NCI-H82 treated with DMSO at 0.1 percent for 48 hours (cell line): Measurements from ENCODE around the gene NRAP.

Experiments used
- DNase-seq: peaks from one replicate; lab custom pipeline; 2025; ENCODE audit not compliant: unreplicated experiment; lab: John Stamatoyannopoulos, UW

NRAP gene

DNA sequence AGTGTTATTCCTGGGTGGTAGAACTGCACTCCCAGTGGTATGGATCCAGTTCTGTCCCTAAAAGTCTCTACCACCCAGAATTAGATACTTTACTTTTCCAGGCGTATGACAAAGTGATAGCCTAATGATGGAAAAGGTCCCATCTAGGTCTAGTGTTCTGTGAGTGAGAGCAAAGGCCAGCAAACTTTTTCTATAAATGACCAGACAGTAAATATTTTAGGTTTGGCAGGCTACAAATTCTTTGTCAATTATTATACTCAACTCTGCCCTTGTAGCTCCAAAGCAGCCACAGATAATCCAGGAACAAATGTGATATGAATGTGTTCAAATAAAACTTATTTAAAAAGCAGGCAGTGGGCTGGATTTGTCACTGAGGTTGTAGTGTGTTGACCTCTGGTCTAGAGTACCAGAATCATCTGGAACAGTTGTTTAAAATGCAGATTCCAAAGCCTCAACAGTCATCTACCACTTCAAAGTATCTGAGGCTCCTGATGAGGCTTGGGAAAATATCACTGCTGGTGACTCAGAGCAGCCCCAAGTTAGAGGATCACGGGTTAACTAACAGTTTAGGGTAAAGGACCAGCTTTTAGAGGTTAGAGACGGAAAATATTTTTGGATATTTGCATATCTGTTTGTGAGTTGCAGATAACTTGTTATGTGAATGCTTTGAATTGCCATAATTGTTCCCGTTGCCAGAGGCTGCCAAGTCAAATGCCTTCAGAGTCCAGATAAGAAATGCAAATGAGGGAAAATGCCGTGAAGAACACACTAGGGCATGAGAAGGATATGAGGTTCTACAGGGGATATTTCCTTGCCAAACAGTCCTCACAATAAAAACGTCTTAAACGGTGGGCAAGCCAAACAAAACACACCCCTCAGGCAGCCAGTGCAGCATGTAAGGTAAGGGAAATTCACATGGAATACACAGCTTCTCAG lies 19.4 kb downstream of the NRAP start:
- DNase-seq = no peak

DNA sequence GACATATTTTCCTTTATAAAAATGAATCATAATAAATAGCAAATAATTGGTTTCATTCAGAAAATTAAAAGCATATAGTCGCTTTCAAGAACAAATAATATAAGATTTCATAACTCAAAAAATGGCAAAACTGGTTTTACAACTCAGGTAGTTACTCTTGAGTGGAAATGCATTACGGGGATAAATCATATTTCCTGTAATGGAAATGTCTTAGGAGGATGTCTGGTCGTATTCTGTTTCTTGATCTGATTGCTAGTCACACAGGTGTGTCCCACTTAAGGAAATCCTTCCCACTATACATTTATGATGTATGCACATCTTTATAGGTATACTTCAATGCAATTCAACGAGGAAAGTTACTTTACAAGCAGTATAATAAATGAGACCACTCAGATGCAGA lies 20.7 kb downstream of the NRAP start:
- no peak for DNase-seq

DNA sequence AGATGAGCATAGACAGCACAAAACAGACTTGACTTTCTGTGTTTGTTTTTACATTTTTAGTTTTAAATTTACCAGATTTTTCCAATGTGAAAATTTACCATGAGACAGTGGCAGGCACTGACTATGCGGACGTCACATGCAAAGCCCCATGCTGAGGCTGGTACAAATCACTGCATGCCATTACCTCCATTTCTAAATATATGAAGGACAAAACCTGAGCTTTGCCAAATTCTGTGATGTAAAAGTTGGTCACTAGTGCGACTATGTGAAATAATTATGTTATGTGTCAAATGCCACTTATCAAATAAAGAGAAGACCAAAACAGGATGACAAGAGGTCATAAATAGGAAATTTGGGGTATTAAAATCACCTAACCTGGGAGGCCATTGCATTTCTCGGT lies 22.1 kb downstream of the NRAP start:
- DNase-seq = no peak

DNA sequence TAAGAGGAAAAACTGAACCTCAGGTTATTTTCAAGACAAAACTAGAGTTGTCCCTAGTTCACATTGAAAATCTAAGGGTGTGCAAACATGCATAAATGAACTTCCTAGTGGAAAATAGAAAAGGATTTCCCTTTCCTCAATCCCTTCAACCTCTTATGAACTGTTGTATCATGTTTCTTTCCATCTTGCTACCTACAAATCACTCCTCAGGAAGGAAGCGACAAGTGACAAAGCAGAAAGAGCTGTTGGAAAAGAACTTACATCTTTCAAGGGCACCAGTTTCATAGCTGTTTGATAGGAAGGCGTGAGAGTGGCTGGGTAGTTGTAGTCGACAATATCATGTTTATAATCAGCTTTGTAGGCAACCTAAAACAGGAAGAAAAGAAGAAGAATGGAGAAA lies 23.9 kb downstream of the NRAP start:
- no peak for DNase-seq

DNA sequence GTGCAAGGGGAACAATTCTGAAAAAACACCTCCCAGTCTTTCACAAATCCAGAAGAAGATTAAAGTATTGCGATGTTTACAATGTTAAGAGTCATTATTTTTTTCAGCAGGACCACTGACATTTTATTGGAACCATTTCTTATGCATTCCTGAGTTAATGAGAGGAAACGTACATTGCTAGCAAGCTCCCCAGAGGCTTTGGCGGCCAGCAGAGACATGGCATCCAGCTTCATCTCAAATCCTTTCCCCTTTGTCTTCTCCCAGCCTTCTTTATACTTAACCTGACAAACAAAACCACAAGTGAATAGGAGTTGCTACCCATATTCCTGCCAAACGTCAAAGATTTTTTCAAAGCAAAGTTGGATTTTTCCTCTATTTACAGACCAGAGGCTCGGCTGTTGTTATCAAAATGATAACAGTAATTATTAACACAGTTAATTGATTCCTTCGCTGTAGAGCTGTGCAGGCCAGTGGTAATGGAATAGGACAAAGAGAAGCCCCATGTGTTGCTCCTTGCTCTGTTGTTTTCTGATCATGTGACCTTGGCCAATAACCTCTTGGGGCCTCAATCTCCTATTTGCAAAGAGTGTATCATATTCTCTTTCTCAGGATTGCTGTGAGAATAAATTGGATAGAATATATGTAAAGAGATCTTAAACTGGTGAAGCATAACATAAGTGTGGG lies 32.0 kb downstream of the NRAP start:
- DNase-seq = no peak

DNA sequence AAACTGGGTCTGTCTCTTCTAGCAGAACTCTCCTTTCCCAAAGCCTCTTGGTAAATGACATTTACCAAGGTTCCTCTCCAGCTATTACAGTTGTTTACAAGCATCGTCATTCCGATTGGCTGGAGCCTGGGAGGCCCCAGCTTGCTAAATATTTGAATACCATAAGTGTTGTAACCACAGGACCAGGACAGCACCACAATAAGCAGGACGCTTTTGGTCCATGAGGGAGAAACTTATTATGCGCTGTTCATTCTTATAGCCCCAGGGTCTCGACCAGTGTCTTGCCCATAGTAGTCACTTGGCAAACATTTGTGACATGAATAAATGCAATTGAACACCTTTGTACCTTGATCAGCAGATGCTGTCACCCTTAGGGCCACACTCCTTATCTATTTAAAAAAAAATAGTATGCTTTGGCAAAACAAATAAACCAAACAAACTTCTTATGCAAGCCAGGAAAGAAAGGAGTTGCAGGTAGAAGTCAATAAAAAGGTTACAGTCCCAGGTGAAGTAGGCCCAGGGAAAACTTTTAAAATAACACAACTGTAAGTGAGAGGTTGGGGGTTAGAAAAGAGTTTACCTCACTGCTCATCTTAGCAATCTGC lies 32.8 kb downstream of the NRAP start:
- DNase-seq = no peak

DNA sequence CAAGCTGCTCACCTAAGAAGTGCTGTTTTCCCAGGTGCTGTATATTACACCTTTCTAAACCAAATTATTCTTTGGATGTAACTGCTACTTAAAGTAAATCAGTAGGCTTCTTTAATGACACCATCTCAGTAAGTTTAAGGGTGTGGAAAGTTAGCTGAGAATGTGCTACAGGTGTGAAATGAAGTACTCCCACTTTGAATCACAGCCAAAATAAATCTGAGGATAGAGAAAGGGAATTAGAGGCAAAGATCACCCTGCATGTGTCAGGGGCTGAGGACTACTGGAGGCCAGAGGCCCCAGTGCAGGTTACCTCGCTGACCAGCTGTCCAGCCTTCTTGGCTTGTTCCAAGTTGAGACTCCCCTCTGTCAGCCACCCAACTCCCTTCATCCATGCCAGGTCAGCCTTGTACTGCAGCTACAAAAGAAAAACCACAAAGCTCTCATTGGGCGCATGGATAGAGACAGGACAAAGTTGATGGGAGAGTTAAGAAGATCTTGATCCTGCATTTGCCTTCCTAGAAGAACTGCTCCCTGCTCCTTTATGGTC lies 35.2 kb downstream of the NRAP start:
- no peak for DNase-seq

DNA sequence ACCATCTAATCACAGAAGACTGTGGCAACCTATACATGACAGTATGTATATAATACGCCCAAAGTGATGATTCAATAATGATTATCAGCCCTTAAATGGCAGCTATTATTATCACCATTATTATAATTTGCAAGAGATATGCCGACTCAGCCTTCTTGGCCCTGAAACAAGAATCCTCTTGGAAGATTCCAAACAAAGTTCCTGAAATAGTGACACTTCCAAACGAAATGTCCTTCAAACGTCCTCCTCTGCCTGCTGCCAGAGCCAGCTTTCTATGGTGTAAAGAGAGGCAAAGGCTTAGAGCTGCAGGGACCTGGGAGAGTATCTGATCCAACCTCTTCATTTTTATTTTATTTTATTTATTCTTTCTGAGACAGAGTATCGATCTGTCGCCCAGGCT lies 36.0 kb downstream of the NRAP start:
- DNase-seq = no peak

DNA sequence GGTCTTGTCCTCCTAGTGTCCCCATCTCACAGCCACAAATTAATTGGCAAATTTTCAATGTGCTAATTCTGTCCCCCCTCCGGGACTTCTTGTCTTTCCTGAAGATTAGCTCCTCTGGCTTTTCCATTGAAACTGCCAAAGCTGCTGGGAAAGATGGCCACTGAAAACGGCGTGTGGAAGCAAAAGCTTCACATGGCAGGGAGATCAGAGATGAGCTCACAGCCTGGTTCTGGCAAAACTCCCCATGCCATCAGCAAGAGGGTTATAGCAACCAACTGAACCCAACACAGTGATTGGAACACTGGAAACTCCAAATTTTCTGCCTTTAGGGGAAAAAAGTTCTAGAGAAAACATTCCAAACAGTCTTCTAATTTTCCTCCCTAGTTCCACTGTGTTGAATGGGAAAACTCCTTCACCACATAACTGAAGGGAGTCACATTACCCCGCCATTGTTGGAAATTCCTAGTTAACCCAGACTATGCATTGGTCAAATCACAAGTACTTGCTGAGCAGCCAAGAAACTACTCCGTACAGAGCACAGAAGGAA lies 37.0 kb downstream of the NRAP start:
- no peak for DNase-seq

DNA sequence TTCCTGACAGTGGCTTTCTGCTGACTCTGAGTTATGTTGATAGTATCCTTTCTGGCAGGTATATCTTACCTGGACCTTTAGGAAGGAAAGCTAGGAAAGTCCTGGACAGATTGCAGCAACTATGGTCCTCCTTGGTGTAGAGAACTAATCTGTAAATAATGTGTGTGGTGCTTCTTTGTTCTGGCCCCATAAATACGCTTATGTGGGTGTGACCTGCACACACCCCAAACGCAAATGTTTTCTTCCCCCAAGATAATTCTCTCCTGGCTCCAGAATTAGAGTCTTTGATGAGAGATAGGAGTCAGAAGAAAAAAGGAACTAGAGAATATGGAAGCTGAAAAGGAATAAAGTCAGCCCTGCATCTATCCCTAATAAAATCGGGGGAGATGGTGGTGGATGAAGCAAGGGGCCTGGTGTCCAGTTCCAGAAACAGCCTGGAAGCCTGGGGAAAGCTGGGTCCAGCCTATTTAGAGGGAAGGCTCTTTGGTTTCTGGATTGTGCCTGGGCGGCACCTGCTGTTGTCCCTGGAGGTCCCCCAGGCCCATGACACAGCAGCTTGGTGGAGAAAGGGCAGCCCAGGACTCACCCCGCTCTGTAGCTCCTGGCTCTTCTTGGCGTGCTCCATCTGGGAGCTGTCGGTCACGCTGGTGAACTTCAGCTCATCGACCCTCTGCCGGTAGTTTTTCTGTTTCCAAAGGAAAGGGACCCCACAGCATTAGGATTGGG lies 38.2 kb downstream of the NRAP start:
- DNase-seq = no peak

DNA sequence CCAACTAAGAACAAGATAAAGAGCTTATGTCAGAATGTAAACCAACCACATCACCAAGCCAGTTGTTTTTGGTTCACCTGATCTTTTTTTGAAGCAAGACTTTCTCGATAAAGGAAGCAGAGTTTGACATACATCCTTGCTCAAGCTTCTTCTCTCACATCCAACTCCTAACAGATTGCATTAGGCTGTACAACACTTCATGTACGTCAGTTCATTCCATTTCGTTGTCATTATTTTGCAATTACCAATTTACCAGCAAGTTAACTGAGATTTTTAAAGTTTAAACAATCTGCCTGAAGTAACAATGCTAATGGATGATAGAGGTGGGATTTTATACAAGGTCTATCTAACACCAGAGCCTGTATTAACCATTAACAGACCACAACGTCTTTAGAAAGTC lies 41.0 kb downstream of the NRAP start:
- no peak for DNase-seq

DNA sequence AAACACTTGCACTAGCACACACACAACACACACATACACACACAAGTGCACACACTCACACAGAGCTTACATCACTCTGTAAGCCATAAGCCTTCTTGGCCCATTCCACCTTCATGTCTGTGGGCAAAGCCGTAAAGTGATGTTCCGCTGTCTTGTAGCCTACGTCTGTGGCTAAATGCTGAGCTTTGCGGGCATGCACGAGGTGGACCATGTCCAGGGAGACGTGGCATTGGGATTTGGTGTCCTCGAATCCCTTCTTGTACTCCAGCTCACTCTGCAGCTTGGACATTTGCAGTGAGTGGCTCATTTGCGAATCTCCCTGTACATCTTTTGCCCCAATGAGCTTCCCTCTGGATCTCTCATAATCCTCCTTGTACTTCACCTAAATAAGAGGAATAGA lies 42.0 kb downstream of the NRAP start:
- DNase-seq = no peak

DNA sequence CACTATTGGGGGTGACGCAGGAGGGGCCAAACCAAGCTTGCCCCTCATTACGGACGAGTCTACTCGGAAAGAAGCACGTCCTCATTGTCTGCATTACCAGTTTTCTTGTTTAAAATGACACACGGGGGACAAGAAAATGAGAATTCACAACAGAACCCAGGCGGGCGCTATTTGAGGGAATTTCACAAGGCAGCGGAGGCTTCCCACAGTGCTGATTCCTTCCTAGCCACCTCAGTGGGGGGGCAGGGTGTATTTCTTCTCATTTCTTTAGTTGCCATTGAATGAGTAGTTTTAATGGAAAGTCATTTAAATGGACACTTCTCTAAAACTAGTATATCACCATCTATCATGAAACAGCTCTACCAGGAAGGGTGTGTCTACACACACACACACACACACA lies 42.9 kb downstream of the NRAP start:
- no peak for DNase-seq

DNA sequence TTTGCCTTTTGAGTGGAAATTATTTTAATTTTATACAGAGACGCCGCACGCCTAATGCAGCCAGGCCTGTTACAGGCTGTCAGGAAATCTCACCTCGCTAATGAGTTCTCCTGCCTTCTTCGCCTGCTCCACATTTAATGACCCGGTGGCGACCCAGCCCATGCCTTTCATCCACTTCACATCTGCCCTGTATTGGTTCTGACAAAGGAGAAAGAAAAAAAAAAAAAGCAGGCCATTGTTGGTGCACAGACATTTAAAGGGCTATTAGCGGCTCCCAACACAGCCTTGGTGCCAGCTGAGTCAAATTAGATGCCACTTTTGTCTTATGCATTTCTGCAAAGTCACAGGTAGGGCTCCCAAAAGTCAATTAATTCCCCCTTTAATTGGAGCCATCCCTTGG lies 43.3 kb downstream of the NRAP start:
- no peak for DNase-seq

DNA sequence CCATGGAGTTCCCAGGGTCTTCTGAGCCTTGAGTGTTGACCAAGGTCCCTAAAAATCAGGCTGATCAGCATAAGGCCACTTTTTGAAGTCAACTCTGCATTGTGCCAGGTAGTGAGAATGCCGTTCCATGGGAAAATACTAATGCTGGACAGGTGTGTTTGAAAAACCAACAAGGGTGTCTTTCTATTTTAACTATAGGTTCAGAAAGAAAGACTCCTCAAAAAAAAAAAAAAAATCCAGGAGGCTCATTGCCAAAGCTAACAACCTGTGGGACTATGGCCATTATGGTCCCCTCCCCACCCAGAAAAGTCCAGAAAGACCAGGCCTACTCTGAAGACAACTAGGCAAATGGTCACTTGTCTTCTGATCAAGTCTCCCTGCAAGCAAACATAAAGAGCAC lies 44.4 kb downstream of the NRAP start:
- no peak for DNase-seq

DNA sequence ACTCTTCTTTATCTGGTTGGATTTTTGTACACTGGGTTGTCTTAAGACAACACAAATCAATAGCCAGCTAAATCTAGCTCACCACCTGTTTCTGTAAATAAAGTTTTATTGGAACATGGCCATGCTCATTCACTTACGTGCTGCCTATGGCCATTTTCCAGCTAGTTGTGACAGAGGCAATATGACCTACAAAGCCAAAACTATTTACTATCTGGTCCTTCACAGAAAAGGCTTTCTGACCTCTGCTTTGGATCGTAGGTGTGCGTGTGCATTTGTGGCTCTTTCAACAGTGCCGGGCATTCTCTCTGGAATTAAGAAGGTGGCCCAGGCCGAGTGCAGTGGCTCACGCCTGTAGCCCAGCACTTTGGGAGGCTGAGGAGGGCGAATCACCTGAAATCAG lies 45.5 kb downstream of the NRAP start:
- DNase-seq = no peak

DNA sequence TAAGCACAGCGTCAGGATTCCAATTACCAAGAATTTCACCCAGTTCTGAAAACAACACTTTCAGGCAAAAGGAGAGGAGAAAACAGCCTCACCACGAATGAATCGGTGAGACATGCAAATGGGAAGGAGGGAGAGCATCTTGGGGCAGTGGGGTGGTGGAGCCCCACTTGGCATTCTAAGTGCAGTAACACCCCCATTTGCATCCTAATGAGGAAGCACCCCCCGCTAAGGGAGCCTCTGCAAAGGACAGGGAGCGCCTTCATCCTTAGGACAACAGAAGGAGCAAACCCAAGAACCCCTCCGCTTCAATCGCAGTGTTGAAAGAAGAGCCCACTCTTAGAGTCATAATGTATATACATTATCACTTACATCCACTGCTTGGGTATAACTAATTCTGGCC lies 46.8 kb downstream of the NRAP start:
- DNase-seq = no peak

DNA sequence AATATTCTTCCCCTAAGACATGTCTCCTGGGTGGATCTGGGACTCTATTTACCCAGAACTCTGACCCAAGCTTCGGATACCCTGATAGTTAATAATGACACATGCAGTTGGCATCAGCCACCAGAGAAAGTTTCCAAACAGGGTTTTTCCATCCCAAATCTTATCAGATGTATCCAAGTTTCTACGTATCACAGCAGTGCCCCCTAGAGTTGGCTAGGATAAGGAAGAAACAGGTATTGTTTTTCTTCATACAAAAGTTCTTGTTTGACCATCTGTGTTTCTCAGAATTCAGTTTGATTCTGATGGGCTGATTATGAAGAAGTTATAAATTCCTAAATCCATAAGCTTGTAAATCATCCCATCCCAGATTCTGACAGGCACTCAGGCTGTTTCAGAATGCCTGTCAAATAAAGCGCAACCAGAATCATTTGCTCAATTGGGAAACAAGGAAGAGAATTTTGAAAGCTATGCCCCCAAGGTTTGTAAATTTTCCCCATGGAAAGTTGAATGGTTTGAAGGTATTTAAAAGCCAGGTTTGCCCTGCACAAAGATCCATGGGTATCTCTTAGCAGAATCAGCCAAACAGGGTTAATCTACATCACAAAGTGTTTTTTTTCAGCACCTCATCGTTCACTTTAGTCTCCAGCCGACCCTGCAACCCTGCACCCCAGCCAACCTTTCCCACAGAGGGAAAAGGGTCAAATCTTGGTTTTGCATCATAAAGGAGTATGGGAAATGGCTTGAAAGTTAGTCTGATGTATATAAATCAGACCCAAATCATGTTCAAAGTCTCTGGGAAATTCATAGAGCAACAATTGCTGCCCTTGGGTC lies 47.4 kb downstream of the NRAP start:
- no peak for DNase-seq

DNA sequence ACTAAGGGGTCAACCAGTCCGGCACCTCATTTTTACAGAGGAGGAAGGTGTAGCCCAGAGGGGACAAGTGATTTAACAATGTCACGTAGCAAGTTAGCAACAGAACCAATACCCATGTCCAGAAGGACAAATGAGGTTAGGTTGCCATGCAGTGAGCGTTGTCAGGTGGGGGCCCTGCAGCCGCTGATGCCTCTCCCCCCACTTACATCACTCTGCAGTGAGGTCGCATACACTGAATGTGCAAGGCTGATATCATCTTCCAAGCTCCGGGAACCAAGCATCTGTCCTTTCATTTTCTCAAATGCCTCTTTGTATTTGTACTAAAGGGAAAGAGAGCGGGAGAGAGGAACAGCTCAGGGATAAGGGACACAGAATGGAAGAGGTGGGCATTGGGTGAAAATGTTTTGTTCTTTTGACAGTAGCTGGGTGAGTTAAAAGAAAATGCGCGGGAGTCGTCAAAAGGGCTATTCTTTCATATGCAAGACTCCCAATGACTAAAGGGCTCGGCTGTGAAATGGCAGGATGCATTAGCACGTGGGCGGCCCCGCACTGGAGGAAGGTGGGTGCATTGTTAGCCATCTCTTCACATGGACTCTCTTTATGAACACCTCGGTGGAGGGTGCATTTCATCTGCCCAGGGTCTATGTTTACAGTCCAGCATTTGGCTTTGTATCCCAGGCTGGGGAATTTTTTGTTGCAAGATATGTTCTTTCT lies 49.7 kb downstream of the NRAP start:
- no peak for DNase-seq
